Measurements from ENCODE around the gene PTPA.

Gene PTPA

GRCh38 chr9:129164246-129164930 is 53.2 kb downstream of the PTPA start:
- peaks cover 2 to 3% of the 10 kb centered on the region in 2 donors for H3K9me3 ChIP-seq (replicated peaks in 1 of 2; ENCODE audit: control insufficient read depth in 2 of 2, insufficient read depth in 1 of 2, low read depth in 1 of 2, low read length in 2 of 2)
- H3K4me3 ChIP-seq (ENCODE audit: low read length in 2 of 2) = peak overlapping the region in 1 of 2 donors; percentile 65
- H2BK120ac ChIP-seq (ENCODE audit: low read depth, low read length) = no peak overlapping the region
- peak overlapping the region; percentile 59 for H3K27ac ChIP-seq (replicated peaks; ENCODE audit: low read length)
- peak overlapping the region; percentile 3 for H2AFZ ChIP-seq (ENCODE audit: low read length)
- H3K79me1 ChIP-seq (ENCODE audit: low read depth, low read length) = no peaks in the 10 kb centered on the region
- peaks cover 10 to 22% of the 10 kb centered on the region in 2 donors for H3K4me1 ChIP-seq (ENCODE audit: control insufficient read depth in 2 of 2, insufficient read depth in 1 of 2, low read depth in 1 of 2, low read length in 2 of 2)
- H3K36me3 ChIP-seq (replicated peaks in 1 of 2; ENCODE audit: control insufficient read depth in 2 of 2, insufficient read depth in 2 of 2, low read length in 2 of 2) = no peaks in the 10 kb centered on the region
- H4K8ac ChIP-seq (ENCODE audit: low read depth, low read length) = no peak overlapping the region
- no peak overlapping the region for H3K9ac ChIP-seq (ENCODE audit: low read depth, low read length, poor library complexity)
- no peak for DNase-seq (ENCODE audit: low spot score)
- H3K14ac ChIP-seq (ENCODE audit: low read length) = no peak overlapping the region
- H3K27me3 ChIP-seq (ENCODE audit: control insufficient read depth in 3 of 3, insufficient read depth in 3 of 3, low read depth in 1 of 3, low read length in 3 of 3) = no peaks in the 10 kb centered on the region
- peak overlapping the region; percentile 41 for H4K91ac ChIP-seq (ENCODE audit: low read depth, low read length, poor library complexity)
- H2AK5ac ChIP-seq (ENCODE audit: low read depth, low read length) = no peak overlapping the region
- no peak overlapping the region for H2BK12ac ChIP-seq (ENCODE audit: low read length)
- H2BK5ac ChIP-seq (ENCODE audit: low read length) = no peak overlapping the region
- peak overlapping the region; percentile 93 for H3K4ac ChIP-seq (ENCODE audit: low read length)
- peak overlapping the region; percentile 84 for H3K18ac ChIP-seq (ENCODE audit: low read length)
- no peak overlapping the region for H3K23ac ChIP-seq (ENCODE audit: low read depth, low read length, poor library complexity)
- no CpG with 5 or more reads among the region's 9 CpGs for WGBS, 2 donors (ENCODE audit: extremely low coverage in 2 of 2, insufficient read length in 2 of 2, insufficient replicate concordance in 1 of 2)
- H2BK15ac ChIP-seq (ENCODE audit: low read length) = no peak overlapping the region
- H3K4me2 ChIP-seq (ENCODE audit: insufficient read depth, low read length, poor library complexity, severe bottlenecking) = no peak overlapping the region

GRCh38 chr9:129165198-129165597 is 54.0 kb downstream of the PTPA start:
- Histone ChIP-seq H2BK12ac (ENCODE audit: low read length) (no peak overlapping the region), H3K36me3 (replicated peaks in 1 of 2; ENCODE audit: control insufficient read depth in 2 of 2, insufficient read depth in 2 of 2, low read length in 2 of 2) (no peaks in the 10 kb centered on the region), H3K4ac (ENCODE audit: low read length) (no peak overlapping the region), H3K27me3 (ENCODE audit: control insufficient read depth in 3 of 3, insufficient read depth in 3 of 3, low read depth in 1 of 3, low read length in 3 of 3) (no peaks in the 10 kb centered on the region), H3K27ac (replicated peaks; ENCODE audit: low read length) (no peak overlapping the region), H3K23ac (ENCODE audit: low read depth, low read length, poor library complexity) (no peak overlapping the region), H3K4me1 (ENCODE audit: control insufficient read depth in 2 of 2, insufficient read depth in 1 of 2, low read depth in 1 of 2, low read length in 2 of 2) (peaks cover 10 to 22% of the 10 kb centered on the region in 2 donors), H3K9me3 (replicated peaks in 1 of 2; ENCODE audit: control insufficient read depth in 2 of 2, insufficient read depth in 1 of 2, low read depth in 1 of 2, low read length in 2 of 2) (peaks cover 2 to 3% of the 10 kb centered on the region in 2 donors), H4K8ac (ENCODE audit: low read depth, low read length) (no peak overlapping the region), H3K4me2 (ENCODE audit: insufficient read depth, low read length, poor library complexity, severe bottlenecking) (no peak overlapping the region), H2AK5ac (ENCODE audit: low read depth, low read length) (no peak overlapping the region), H2BK5ac (ENCODE audit: low read length) (no peak overlapping the region), H2BK15ac (ENCODE audit: low read length) (no peak overlapping the region), H3K4me3 (ENCODE audit: low read length in 2 of 2) (no peak overlapping the region), H3K14ac (ENCODE audit: low read length) (no peak overlapping the region), H4K91ac (ENCODE audit: low read depth, low read length, poor library complexity) (no peak overlapping the region), H3K9ac (ENCODE audit: low read depth, low read length, poor library complexity) (no peak overlapping the region), H3K79me1 (ENCODE audit: low read depth, low read length) (no peaks in the 10 kb centered on the region), H3K18ac (ENCODE audit: low read length) (no peak overlapping the region), H2AFZ (ENCODE audit: low read length) (no peak overlapping the region), H2BK120ac (ENCODE audit: low read depth, low read length) (no peak overlapping the region)
- no peak for DNase-seq (ENCODE audit: low spot score)

GRCh38 chr9:129166623-129167557 is 55.7 kb downstream of the PTPA start:
- Histone ChIP-seq H2AFZ (ENCODE audit: low read length) (peak overlapping the region; percentile 73), H2BK5ac (ENCODE audit: low read length) (no peak overlapping the region), H2BK15ac (ENCODE audit: low read length) (no peak overlapping the region), H3K36me3 (replicated peaks in 1 of 2; ENCODE audit: control insufficient read depth in 2 of 2, insufficient read depth in 2 of 2, low read length in 2 of 2) (no peaks in the 10 kb centered on the region), H3K23ac (ENCODE audit: low read depth, low read length, poor library complexity) (no peak overlapping the region), H3K79me1 (ENCODE audit: low read depth, low read length) (no peaks in the 10 kb centered on the region), H2BK12ac (ENCODE audit: low read length) (no peak overlapping the region), H3K4ac (ENCODE audit: low read length) (no peak overlapping the region), H3K27me3 (ENCODE audit: control insufficient read depth in 3 of 3, insufficient read depth in 3 of 3, low read depth in 1 of 3, low read length in 3 of 3) (no peaks in the 10 kb centered on the region), H2BK120ac (ENCODE audit: low read depth, low read length) (no peak overlapping the region), H3K14ac (ENCODE audit: low read length) (no peak overlapping the region), H3K9me3 (replicated peaks in 1 of 2; ENCODE audit: control insufficient read depth in 2 of 2, insufficient read depth in 1 of 2, low read depth in 1 of 2, low read length in 2 of 2) (peaks cover 0 to 1% of the 10 kb centered on the region in 2 donors), H3K4me3 (ENCODE audit: low read length in 2 of 2) (no peak overlapping the region), H3K4me1 (ENCODE audit: control insufficient read depth in 2 of 2, insufficient read depth in 1 of 2, low read depth in 1 of 2, low read length in 2 of 2) (peaks cover 10 to 22% of the 10 kb centered on the region in 2 donors), H3K27ac (replicated peaks; ENCODE audit: low read length) (no peak overlapping the region), H3K4me2 (ENCODE audit: insufficient read depth, low read length, poor library complexity, severe bottlenecking) (no peak overlapping the region), H3K9ac (ENCODE audit: low read depth, low read length, poor library complexity) (no peak overlapping the region), H4K91ac (ENCODE audit: low read depth, low read length, poor library complexity) (no peak overlapping the region), H2AK5ac (ENCODE audit: low read depth, low read length) (no peak overlapping the region), H3K18ac (ENCODE audit: low read length) (no peak overlapping the region), H4K8ac (ENCODE audit: low read depth, low read length) (no peak overlapping the region)
- no CpG with 5 or more reads among the region's 18 CpGs for WGBS, 2 donors (ENCODE audit: extremely low coverage in 2 of 2, insufficient read length in 2 of 2, insufficient replicate concordance in 1 of 2)
- no peak for DNase-seq (ENCODE audit: low spot score)

- Histone ChIP-seq H2BK120ac (ENCODE audit: low read depth, low read length) (no peak overlapping the region), H3K23ac (ENCODE audit: low read depth, low read length, poor library complexity) (no peak overlapping the region), H3K14ac (ENCODE audit: low read length) (no peak overlapping the region), H3K9me3 (replicated peaks in 1 of 2; ENCODE audit: control insufficient read depth in 2 of 2, insufficient read depth in 1 of 2, low read depth in 1 of 2, low read length in 2 of 2) (peaks cover 0 to 1% of the 10 kb centered on the region in 2 donors), H3K9ac (ENCODE audit: low read depth, low read length, poor library complexity) (no peak overlapping the region), H3K27ac (replicated peaks; ENCODE audit: low read length) (no peak overlapping the region), H2BK5ac (ENCODE audit: low read length) (no peak overlapping the region), H2AFZ (ENCODE audit: low read length) (no peak overlapping the region), H3K18ac (ENCODE audit: low read length) (no peak overlapping the region), H3K79me1 (ENCODE audit: low read depth, low read length) (peaks cover 2% of the 10 kb centered on the region), H2BK12ac (ENCODE audit: low read length) (no peak overlapping the region), H2AK5ac (ENCODE audit: low read depth, low read length) (no peak overlapping the region), H3K4me3 (ENCODE audit: low read length in 2 of 2) (no peak overlapping the region), H3K27me3 (ENCODE audit: control insufficient read depth in 3 of 3, insufficient read depth in 3 of 3, low read depth in 1 of 3, low read length in 3 of 3) (no peaks in the 10 kb centered on the region), H2BK15ac (ENCODE audit: low read length) (no peak overlapping the region), H3K4me2 (ENCODE audit: insufficient read depth, low read length, poor library complexity, severe bottlenecking) (no peak overlapping the region), H3K36me3 (replicated peaks in 1 of 2; ENCODE audit: control insufficient read depth in 2 of 2, insufficient read depth in 2 of 2, low read length in 2 of 2) (no peaks in the 10 kb centered on the region), H4K8ac (ENCODE audit: low read depth, low read length) (no peak overlapping the region), H3K4ac (ENCODE audit: low read length) (no peak overlapping the region), H4K91ac (ENCODE audit: low read depth, low read length, poor library complexity) (no peak overlapping the region), H3K4me1 (ENCODE audit: control insufficient read depth in 2 of 2, insufficient read depth in 1 of 2, low read depth in 1 of 2, low read length in 2 of 2) (peaks cover 19 to 26% of the 10 kb centered on the region in 2 donors)
- no peak for DNase-seq (ENCODE audit: low spot score)
- WGBS, 2 donors (ENCODE audit: extremely low coverage in 2 of 2, insufficient read length in 2 of 2, insufficient replicate concordance in 1 of 2) = no CpG with 5 or more reads among the region's 6 CpGs
Observed at GRCh38 chr9:129170229-129170628, 59.0 kb downstream of the PTPA start.
